ENCODE results near the gene MFNG.

MFNG gene

GRCh38 chr22:37511395-37512104, 25.4 kb upstream of the MFNG start:
- DNase-seq (ENCODE audit: low spot score) = no peak

GRCh38 chr22:37510091-37510490, 23.9 kb upstream of the MFNG start:
- no peak for DNase-seq (ENCODE audit: low spot score)

GRCh38 chr22:37509059-37509860, 23.1 kb upstream of the MFNG start:
- DNase-seq (ENCODE audit: low spot score) = no peak

- DNase-seq (ENCODE audit: low spot score) = no peak
Measured at GRCh38 chr22:37508431-37508992, 22.3 kb upstream of the MFNG start.

- DNase-seq (ENCODE audit: low spot score) = no peak
Measured at GRCh38 chr22:37507731-37508130, 21.5 kb upstream of the MFNG start.

- DNase-seq (ENCODE audit: low spot score) = no peak
Measured at GRCh38 chr22:37505989-37506388, 19.8 kb upstream of the MFNG start.

GRCh38 chr22:37505565-37505964, 19.4 kb upstream of the MFNG start:
- no peak for DNase-seq (ENCODE audit: low spot score)

GRCh38 chr22:37504964-37505363, 18.8 kb upstream of the MFNG start:
- DNase-seq (ENCODE audit: low spot score) = no peak

GRCh38 chr22:37503850-37504249, 17.7 kb upstream of the MFNG start:
- DNase-seq (ENCODE audit: low spot score) = no peak

- DNase-seq (ENCODE audit: low spot score) = no peak
Measured at GRCh38 chr22:37503183-37503683, 17.0 kb upstream of the MFNG start.

GRCh38 chr22:37502342-37503182, 16.4 kb upstream of the MFNG start:
- no peak for DNase-seq (ENCODE audit: low spot score)

- DNase-seq (ENCODE audit: low spot score) = peak; percentile 80
Measured at GRCh38 chr22:37501610-37502341, 15.6 kb upstream of the MFNG start.

GRCh38 chr22:37500745-37501609, 14.8 kb upstream of the MFNG start:
- no peak for DNase-seq (ENCODE audit: low spot score)

- no peak for DNase-seq (ENCODE audit: low spot score)
Measured at GRCh38 chr22:37499789-37500540, 13.8 kb upstream of the MFNG start.

- DNase-seq (ENCODE audit: low spot score) = no peak
Measured at GRCh38 chr22:37499027-37499707, 13.0 kb upstream of the MFNG start.

GRCh38 chr22:37498289-37498909, 12.2 kb upstream of the MFNG start:
- no peak for DNase-seq (ENCODE audit: low spot score)

GRCh38 chr22:37497062-37497599, 10.9 kb upstream of the MFNG start:
- peak; percentile 92 for DNase-seq (ENCODE audit: low spot score)

- DNase-seq (ENCODE audit: low spot score) = peak; percentile 81
Measured at GRCh38 chr22:37496651-37497050, 10.5 kb upstream of the MFNG start.
